ENCODE measurements around the gene ISYNA1. TPM values are rescaled to one million over a fixed set of nuclear protein-coding genes. Genes with fewer than 3 reads are reported as not detected.
A peak's percentile ranks its signal among the peaks of the same experiment; 100 is the strongest.

The ISYNA1 gene
- total and polyA plus RNA-seq, 10 of the 15 experiments (the other 5 are each of a cell fraction or from before 2014, with no cell fraction given), result 1.9 to 37.0 (median 9.1) TPM

DNA sequence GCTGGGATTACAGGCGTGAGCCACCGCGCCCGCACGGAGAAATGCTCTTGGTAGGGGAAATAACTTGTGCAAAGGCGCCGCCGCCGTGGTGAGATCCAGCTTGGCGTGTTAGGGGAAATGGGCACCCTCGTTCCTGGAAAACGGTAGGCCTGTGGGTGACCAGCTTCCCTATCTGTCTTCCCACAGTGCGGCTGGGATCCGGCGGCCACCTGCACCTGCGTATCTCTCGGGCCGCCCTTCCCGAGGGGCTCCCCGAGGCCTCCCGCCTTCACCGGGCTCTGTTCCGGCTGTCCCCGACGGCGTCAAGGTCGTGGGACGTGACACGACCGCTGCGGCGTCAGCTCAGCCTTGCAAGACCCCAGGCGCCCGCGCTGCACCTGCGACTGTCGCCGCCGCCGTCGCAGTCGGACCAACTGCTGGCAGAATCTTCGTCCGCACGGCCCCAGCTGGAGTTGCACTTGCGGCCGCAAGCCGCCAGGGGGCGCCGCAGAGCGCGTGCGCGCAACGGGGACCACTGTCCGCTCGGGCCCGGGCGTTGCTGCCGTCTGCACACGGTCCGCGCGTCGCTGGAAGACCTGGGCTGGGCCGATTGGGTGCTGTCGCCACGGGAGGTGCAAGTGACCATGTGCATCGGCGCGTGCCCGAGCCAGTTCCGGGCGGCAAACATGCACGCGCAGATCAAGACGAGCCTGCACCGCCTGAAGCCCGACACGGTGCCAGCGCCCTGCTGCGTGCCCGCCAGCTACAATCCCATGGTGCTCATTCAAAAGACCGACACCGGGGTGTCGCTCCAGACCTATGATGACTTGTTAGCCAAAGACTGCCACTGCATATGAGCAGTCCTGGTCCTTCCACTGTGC is 49.6 kb downstream of the ISYNA1 start (continued):
- TF ChIP-seq, protein P1, sequence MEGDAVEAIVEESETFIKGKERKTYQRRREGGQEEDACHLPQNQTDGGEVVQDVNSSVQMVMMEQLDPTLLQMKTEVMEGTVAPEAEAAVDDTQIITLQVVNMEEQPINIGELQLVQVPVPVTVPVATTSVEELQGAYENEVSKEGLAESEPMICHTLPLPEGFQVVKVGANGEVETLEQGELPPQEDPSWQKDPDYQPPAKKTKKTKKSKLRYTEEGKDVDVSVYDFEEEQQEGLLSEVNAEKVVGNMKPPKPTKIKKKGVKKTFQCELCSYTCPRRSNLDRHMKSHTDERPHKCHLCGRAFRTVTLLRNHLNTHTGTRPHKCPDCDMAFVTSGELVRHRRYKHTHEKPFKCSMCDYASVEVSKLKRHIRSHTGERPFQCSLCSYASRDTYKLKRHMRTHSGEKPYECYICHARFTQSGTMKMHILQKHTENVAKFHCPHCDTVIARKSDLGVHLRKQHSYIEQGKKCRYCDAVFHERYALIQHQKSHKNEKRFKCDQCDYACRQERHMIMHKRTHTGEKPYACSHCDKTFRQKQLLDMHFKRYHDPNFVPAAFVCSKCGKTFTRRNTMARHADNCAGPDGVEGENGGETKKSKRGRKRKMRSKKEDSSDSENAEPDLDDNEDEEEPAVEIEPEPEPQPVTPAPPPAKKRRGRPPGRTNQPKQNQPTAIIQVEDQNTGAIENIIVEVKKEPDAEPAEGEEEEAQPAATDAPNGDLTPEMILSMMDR (IDR thresholded peaks at IDR 0.05 in 2 of 3, conservative IDR thresholded peaks at IDR 0.05 in 1 of 3; ENCODE audit: control insufficient read depth in 2 of 3, extremely low read depth in 1 of 3, insufficient read depth in 1 of 3, low read depth in 3 of 3, low read length in 3 of 3), result peak; percentile 98; a peak in 5 of 6 replicates
- TF ChIP-seq POU2F2 (IDR thresholded peaks at IDR 0.05; ENCODE audit: borderline replicate concordance, low read depth, low read length), result peak; percentile 34; the same call in 1 of the 3 replicates
- TF ChIP-seq DPF2 (IDR thresholded peaks at IDR 0.05), result peak; percentile 73
- peak; percentile 18; the same call in 1 of the 2 replicates for TF ChIP-seq NBN (IDR thresholded peaks at IDR 0.05)
- no peak for TF ChIP-seq EP300 (IDR thresholded peaks at IDR 0.05; ENCODE audit: borderline replicate concordance in 1 of 2, control insufficient read depth in 1 of 2, low read depth in 2 of 2, low read length in 2 of 2)
- peak; percentile 73 for TF ChIP-seq POLR2A (IDR thresholded peaks at IDR 0.05; ENCODE audit: low read depth, low read length)
- TF ChIP-seq BACH1 (IDR thresholded peaks at IDR 0.05; ENCODE audit: borderline replicate concordance), result peak; percentile 80
- no peak for TF ChIP-seq SRF (IDR thresholded peaks at IDR 0.05; ENCODE audit: low read depth in 2 of 2, low read length in 2 of 2)
- peak; percentile 77 for TF ChIP-seq YY1 (IDR thresholded peaks at IDR 0.05; ENCODE audit: low read depth, low read length)
- TF ChIP-seq RBBP5 (conservative IDR thresholded peaks at IDR 0.05), result no peak
- TF ChIP-seq, protein P2, sequence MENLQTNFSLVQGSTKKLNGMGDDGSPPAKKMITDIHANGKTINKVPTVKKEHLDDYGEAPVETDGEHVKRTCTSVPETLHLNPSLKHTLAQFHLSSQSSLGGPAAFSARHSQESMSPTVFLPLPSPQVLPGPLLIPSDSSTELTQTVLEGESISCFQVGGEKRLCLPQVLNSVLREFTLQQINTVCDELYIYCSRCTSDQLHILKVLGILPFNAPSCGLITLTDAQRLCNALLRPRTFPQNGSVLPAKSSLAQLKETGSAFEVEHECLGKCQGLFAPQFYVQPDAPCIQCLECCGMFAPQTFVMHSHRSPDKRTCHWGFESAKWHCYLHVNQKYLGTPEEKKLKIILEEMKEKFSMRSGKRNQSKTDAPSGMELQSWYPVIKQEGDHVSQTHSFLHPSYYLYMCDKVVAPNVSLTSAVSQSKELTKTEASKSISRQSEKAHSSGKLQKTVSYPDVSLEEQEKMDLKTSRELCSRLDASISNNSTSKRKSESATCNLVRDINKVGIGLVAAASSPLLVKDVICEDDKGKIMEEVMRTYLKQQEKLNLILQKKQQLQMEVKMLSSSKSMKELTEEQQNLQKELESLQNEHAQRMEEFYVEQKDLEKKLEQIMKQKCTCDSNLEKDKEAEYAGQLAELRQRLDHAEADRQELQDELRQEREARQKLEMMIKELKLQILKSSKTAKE (IDR thresholded peaks at IDR 0.05; ENCODE audit: low read depth, poor library complexity, severe bottlenecking), result no peak
- no peak for TF ChIP-seq RB1 (IDR thresholded peaks at IDR 0.05; ENCODE audit: borderline replicate concordance)
- peak; percentile 95 for TF ChIP-seq TCF12 (IDR thresholded peaks at IDR 0.05; ENCODE audit: low read depth, low read length)
- TF ChIP-seq, protein P3, sequence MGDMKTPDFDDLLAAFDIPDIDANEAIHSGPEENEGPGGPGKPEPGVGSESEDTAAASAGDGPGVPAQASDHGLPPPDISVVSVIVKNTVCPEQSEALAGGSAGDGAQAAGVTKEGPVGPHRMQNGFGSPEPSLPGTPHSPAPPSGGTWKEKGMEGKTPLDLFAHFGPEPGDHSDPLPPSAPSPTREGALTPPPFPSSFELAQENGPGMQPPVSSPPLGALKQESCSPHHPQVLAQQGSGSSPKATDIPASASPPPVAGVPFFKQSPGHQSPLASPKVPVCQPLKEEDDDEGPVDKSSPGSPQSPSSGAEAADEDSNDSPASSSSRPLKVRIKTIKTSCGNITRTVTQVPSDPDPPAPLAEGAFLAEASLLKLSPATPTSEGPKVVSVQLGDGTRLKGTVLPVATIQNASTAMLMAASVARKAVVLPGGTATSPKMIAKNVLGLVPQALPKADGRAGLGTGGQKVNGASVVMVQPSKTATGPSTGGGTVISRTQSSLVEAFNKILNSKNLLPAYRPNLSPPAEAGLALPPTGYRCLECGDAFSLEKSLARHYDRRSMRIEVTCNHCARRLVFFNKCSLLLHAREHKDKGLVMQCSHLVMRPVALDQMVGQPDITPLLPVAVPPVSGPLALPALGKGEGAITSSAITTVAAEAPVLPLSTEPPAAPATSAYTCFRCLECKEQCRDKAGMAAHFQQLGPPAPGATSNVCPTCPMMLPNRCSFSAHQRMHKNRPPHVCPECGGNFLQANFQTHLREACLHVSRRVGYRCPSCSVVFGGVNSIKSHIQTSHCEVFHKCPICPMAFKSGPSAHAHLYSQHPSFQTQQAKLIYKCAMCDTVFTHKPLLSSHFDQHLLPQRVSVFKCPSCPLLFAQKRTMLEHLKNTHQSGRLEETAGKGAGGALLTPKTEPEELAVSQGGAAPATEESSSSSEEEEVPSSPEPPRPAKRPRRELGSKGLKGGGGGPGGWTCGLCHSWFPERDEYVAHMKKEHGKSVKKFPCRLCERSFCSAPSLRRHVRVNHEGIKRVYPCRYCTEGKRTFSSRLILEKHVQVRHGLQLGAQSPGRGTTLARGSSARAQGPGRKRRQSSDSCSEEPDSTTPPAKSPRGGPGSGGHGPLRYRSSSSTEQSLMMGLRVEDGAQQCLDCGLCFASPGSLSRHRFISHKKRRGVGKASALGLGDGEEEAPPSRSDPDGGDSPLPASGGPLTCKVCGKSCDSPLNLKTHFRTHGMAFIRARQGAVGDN (IDR thresholded peaks at IDR 0.05), result peak; percentile 86
- peak; percentile 23 for TF ChIP-seq SP1 (IDR thresholded peaks at IDR 0.05; ENCODE audit: low read depth, low read length)
- TF ChIP-seq SMARCA5 (IDR thresholded peaks at IDR 0.05), result peak; percentile 87; the same call in 1 of the 2 replicates
- TF ChIP-seq, protein P4, sequence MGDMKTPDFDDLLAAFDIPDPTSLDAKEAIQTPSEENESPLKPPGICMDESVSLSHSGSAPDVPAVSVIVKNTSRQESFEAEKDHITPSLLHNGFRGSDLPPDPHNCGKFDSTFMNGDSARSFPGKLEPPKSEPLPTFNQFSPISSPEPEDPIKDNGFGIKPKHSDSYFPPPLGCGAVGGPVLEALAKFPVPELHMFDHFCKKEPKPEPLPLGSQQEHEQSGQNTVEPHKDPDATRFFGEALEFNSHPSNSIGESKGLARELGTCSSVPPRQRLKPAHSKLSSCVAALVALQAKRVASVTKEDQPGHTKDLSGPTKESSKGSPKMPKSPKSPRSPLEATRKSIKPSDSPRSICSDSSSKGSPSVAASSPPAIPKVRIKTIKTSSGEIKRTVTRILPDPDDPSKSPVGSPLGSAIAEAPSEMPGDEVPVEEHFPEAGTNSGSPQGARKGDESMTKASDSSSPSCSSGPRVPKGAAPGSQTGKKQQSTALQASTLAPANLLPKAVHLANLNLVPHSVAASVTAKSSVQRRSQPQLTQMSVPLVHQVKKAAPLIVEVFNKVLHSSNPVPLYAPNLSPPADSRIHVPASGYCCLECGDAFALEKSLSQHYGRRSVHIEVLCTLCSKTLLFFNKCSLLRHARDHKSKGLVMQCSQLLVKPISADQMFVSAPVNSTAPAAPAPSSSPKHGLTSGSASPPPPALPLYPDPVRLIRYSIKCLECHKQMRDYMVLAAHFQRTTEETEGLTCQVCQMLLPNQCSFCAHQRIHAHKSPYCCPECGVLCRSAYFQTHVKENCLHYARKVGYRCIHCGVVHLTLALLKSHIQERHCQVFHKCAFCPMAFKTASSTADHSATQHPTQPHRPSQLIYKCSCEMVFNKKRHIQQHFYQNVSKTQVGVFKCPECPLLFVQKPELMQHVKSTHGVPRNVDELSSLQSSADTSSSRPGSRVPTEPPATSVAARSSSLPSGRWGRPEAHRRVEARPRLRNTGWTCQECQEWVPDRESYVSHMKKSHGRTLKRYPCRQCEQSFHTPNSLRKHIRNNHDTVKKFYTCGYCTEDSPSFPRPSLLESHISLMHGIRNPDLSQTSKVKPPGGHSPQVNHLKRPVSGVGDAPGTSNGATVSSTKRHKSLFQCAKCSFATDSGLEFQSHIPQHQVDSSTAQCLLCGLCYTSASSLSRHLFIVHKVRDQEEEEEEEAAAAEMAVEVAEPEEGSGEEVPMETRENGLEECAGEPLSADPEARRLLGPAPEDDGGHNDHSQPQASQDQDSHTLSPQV (IDR thresholded peaks at IDR 0.05), result 0 out of 2 replicates have a peak, but pooled peaks have one; percentile 27
